ENCODE data around the gene BICC1.

Gene BICC1

GRCh38 chr10:58575491-58575890, 62.8 kb downstream of the BICC1 start:
- Histone ChIP-seq H3K36me3 (ENCODE audit: insufficient read depth, low read length) (no peaks in the 10 kb centered on the region), H3K4me3 (ENCODE audit: low read length, poor library complexity, severe bottlenecking) (no peak overlapping the region), H3F3A (ENCODE audit: low read depth) (no peaks in the 10 kb centered on the region), H3K4me2 (ENCODE audit: low read depth, low read length, poor library complexity, severe bottlenecking) (no peak overlapping the region), H3K9me2 (replicated peaks; ENCODE audit: low read depth, low read length) (no peaks in the 10 kb centered on the region), H4K20me1 (ENCODE audit: insufficient read depth, low read length, poor library complexity, severe bottlenecking) (no peaks in the 10 kb centered on the region), H2AFZ (ENCODE audit: low read length) (no peak overlapping the region), H3K79me2 (ENCODE audit: insufficient read depth, low read length) (no peaks in the 10 kb centered on the region), H3K4me1 (ENCODE audit: insufficient read depth, low read length, poor library complexity, severe bottlenecking) (no peaks in the 10 kb centered on the region), H3K27me3 (ENCODE audit: insufficient read depth, low read length, poor library complexity, severe bottlenecking) (no peaks in the 10 kb centered on the region), H3K9ac (ENCODE audit: low read depth, low read length, poor library complexity, severe bottlenecking) (no peak overlapping the region), H3K9me3 (ENCODE audit: insufficient read depth, low read depth, low read length) (no peaks in the 10 kb centered on the region)
- TF ChIP-seq EZH2phosphoT487 (IDR thresholded peaks at IDR 0.05; ENCODE audit: borderline replicate concordance) (no peak), CTCF (conservative IDR thresholded peaks at IDR 0.05; ENCODE audit: low read length) (no peak)

GRCh38 chr10:58576751-58577436, 64.2 kb downstream of the BICC1 start:
- Histone ChIP-seq H3F3A (ENCODE audit: low read depth) (no peaks in the 10 kb centered on the region), H3K4me2 (ENCODE audit: low read depth, low read length, poor library complexity, severe bottlenecking) (no peak overlapping the region), H3K9me2 (replicated peaks; ENCODE audit: low read depth, low read length) (no peaks in the 10 kb centered on the region), H3K4me1 (ENCODE audit: insufficient read depth, low read length, poor library complexity, severe bottlenecking) (no peaks in the 10 kb centered on the region), H3K79me2 (ENCODE audit: insufficient read depth, low read length) (no peaks in the 10 kb centered on the region), H4K20me1 (ENCODE audit: insufficient read depth, low read length, poor library complexity, severe bottlenecking) (no peaks in the 10 kb centered on the region), H3K36me3 (ENCODE audit: insufficient read depth, low read length) (no peaks in the 10 kb centered on the region), H3K9ac (ENCODE audit: low read depth, low read length, poor library complexity, severe bottlenecking) (no peak overlapping the region), H2AFZ (ENCODE audit: low read length) (no peak overlapping the region), H3K4me3 (ENCODE audit: low read length, poor library complexity, severe bottlenecking) (no peak overlapping the region), H3K27me3 (ENCODE audit: insufficient read depth, low read length, poor library complexity, severe bottlenecking) (no peaks in the 10 kb centered on the region), H3K9me3 (ENCODE audit: insufficient read depth, low read depth, low read length) (no peaks in the 10 kb centered on the region)
- no peak for TF ChIP-seq CTCF (conservative IDR thresholded peaks at IDR 0.05; ENCODE audit: low read length)
- no peak for TF ChIP-seq EZH2phosphoT487 (IDR thresholded peaks at IDR 0.05; ENCODE audit: borderline replicate concordance)

GRCh38 chr10:58577437-58577777, 64.7 kb downstream of the BICC1 start:
- Histone ChIP-seq H3K9me3 (ENCODE audit: insufficient read depth, low read depth, low read length) (no peaks in the 10 kb centered on the region), H3K4me1 (ENCODE audit: insufficient read depth, low read length, poor library complexity, severe bottlenecking) (no peaks in the 10 kb centered on the region), H3K79me2 (ENCODE audit: insufficient read depth, low read length) (no peaks in the 10 kb centered on the region), H3K4me3 (ENCODE audit: low read length, poor library complexity, severe bottlenecking) (no peak overlapping the region), H3K27me3 (ENCODE audit: insufficient read depth, low read length, poor library complexity, severe bottlenecking) (no peaks in the 10 kb centered on the region), H4K20me1 (ENCODE audit: insufficient read depth, low read length, poor library complexity, severe bottlenecking) (no peaks in the 10 kb centered on the region), H3K9me2 (replicated peaks; ENCODE audit: low read depth, low read length) (no peaks in the 10 kb centered on the region), H3K4me2 (ENCODE audit: low read depth, low read length, poor library complexity, severe bottlenecking) (no peak overlapping the region), H3K36me3 (ENCODE audit: insufficient read depth, low read length) (no peaks in the 10 kb centered on the region), H2AFZ (ENCODE audit: low read length) (no peak overlapping the region), H3F3A (ENCODE audit: low read depth) (no peaks in the 10 kb centered on the region), H3K9ac (ENCODE audit: low read depth, low read length, poor library complexity, severe bottlenecking) (no peak overlapping the region)
- no peak for TF ChIP-seq EZH2phosphoT487 (IDR thresholded peaks at IDR 0.05; ENCODE audit: borderline replicate concordance)
- TF ChIP-seq CTCF (conservative IDR thresholded peaks at IDR 0.05; ENCODE audit: low read length), result no peak
